Measurements from ENCODE around the gene PGRMC2. TPM values are rescaled to one million over a fixed set of nuclear protein-coding genes. Genes with fewer than 3 reads are reported as not detected.

Gene PGRMC2
- total and polyA plus RNA-seq, 2 of the 8 experiments (the other 6 are each of a cell fraction or from before 2014, with no cell fraction given), result 9.5 to 85.3 TPM

GRCh38 chr4:128315756-128316520 is 28.3 kb upstream of the PGRMC2 start:
- H3K79me2 ChIP-seq (ENCODE audit: control insufficient read depth in 1 of 2, insufficient read depth in 2 of 2, low read length in 2 of 2), result no peaks in the 10 kb centered on the region
- ChIA-PET POLR2A (ENCODE audit: partially characterized antibody) (no interaction called here), CTCF (ENCODE audit: partially characterized antibody) (interaction anchor here (0.6 kb wide), 1 partner anchor 25 kb away, joined by 3 read pairs; no protein-coding TSS in a partner anchor)
- H2BK20ac ChIP-seq (ENCODE audit: low read length), result no peak overlapping the region
- H3K4ac ChIP-seq (replicated peaks; ENCODE audit: insufficient read length, low read depth, low read length), result no peak overlapping the region
- H3K23me2 ChIP-seq (ENCODE audit: low read depth, low read length), result no peaks in the 10 kb centered on the region; the same call in 1 of the 2 replicates
- no peaks in the 10 kb centered on the region for H4K20me1 ChIP-seq (replicated peaks in 1 of 2; ENCODE audit: control insufficient read depth in 1 of 2, insufficient read depth in 2 of 2, low read length in 2 of 2)
- H3K14ac ChIP-seq (ENCODE audit: insufficient read length), result no peak overlapping the region
- no peak overlapping the region for H4K5ac ChIP-seq (ENCODE audit: insufficient read length, low read depth, low read length)
- no peaks in the 10 kb centered on the region for H3K79me1 ChIP-seq (ENCODE audit: low read depth, low read length)
- no peak overlapping the region for H4K91ac ChIP-seq (replicated peaks; ENCODE audit: insufficient read length, low read length)
- no peak for FAIRE-seq
- no peak overlapping the region for H2BK5ac ChIP-seq (ENCODE audit: low read depth, low read length)
- no peak for DNase-seq (ENCODE audit: low read depth in 1 of 2, low spot score in 2 of 2)
- H3K36me3 ChIP-seq (ENCODE audit: control insufficient read depth in 2 of 4, insufficient read depth in 4 of 4, low read length in 3 of 4), result no peaks in the 10 kb centered on the region; a peak in 1 of 8 replicates
- no peak overlapping the region for H2AFZ ChIP-seq (ENCODE audit: low read length)
- no peak overlapping the region for H2BK12ac ChIP-seq (ENCODE audit: low read depth, low read length)
- H3K23ac ChIP-seq (ENCODE audit: insufficient read length), result no peak overlapping the region
- H3K4me1 ChIP-seq (replicated peaks in 1 of 4; ENCODE audit: control insufficient read depth in 3 of 4, insufficient read depth in 4 of 4, low read length in 3 of 4), result 0 out of 7 replicates have a peak, but pooled peaks cover 0 to 3% (median 0%) of the 10 kb centered on the region in 4 experiments
- H2BK15ac ChIP-seq (ENCODE audit: low read length), result no peak overlapping the region
- no peaks in the 10 kb centered on the region for H3K9me3 ChIP-seq (ENCODE audit: insufficient read depth in 2 of 2, low read depth in 1 of 2, low read length in 1 of 2)
- no peak overlapping the region for H3K4me3 ChIP-seq (ENCODE audit: extremely low read depth in 1 of 4, insufficient read depth in 2 of 4, low read depth in 3 of 4, low read length in 4 of 4)
- no peak overlapping the region for H3K9ac ChIP-seq (replicated peaks in 1 of 4; ENCODE audit: extremely low read depth in 1 of 4, low read depth in 3 of 4, low read length in 3 of 4)
- H4K8ac ChIP-seq (ENCODE audit: extremely low read depth, insufficient read depth, low read length), result no peak overlapping the region
- no peak overlapping the region for H2AK5ac ChIP-seq (ENCODE audit: low read depth, low read length)
- H3K18ac ChIP-seq (ENCODE audit: extremely low read depth, low read length), result no peak overlapping the region
- H3K56ac ChIP-seq (replicated peaks; ENCODE audit: insufficient read length, low read depth, low read length), result no peak overlapping the region
- no peak overlapping the region for H2BK120ac ChIP-seq (replicated peaks; ENCODE audit: low read depth, low read length)
- H3K4me2 ChIP-seq (ENCODE audit: insufficient read depth in 1 of 2, low read depth in 2 of 2, low read length in 2 of 2), result no peak overlapping the region
- no peak overlapping the region for H3K27ac ChIP-seq (ENCODE audit: low read depth, low read length)
- no peaks in the 10 kb centered on the region for H3K27me3 ChIP-seq (replicated peaks in 1 of 4; ENCODE audit: control insufficient read depth in 3 of 4, extremely low read depth in 1 of 4, insufficient read depth in 3 of 4, low read length in 3 of 4)
- 94% methylated on average over 2 of the region's 2 CpGs; no CpG with 5 or more reads in 1 of the 2 experiments for WGBS, 2 experiments (ENCODE audit: extremely low coverage in 1 of 2, insufficient coverage in 1 of 2, insufficient read length in 1 of 2, insufficient replicate concordance in 2 of 2, low coverage in 1 of 2, low lambda C conversion rate in 2 of 2, missing lambda C conversion rate in 1 of 2)
- TF ChIP-seq ATF3 (IDR thresholded peaks at IDR 0.05; ENCODE audit: insufficient read depth, low read depth, low read length) (no peak), POU5F1 (IDR thresholded peaks at IDR 0.05; ENCODE audit: low read depth, low read length) (no peak), SIRT6 (IDR thresholded peaks at IDR 0.05; ENCODE audit: low read length) (no peak), YY1 (IDR thresholded peaks at IDR 0.05; ENCODE audit: low read depth, low read length) (no peak), GTF2F1 (IDR thresholded peaks at IDR 0.05; ENCODE audit: borderline replicate concordance, low read depth, low read length) (no peak), CTBP2 (IDR thresholded peaks at IDR 0.05; ENCODE audit: borderline replicate concordance, insufficient read depth, insufficient read length, low read length) (no peak), SP2 (IDR thresholded peaks at IDR 0.05; ENCODE audit: low read length) (no peak), SRF (IDR thresholded peaks at IDR 0.05; ENCODE audit: low read depth, low read length) (no peak), BCL11A (IDR thresholded peaks at IDR 0.05; ENCODE audit: low read depth in 2 of 2, low read length in 2 of 2) (no peak), POLR2AphosphoS5 (IDR thresholded peaks at IDR 0.05; ENCODE audit: low read depth, low read length) (no peak), KDM4A (IDR thresholded peaks at IDR 0.05; ENCODE audit: low read depth, low read length, severe bottlenecking) (no peak), RFX5 (IDR thresholded peaks at IDR 0.05; ENCODE audit: borderline replicate concordance, low read depth, low read length) (no peak), EP300 (IDR thresholded peaks at IDR 0.05; ENCODE audit: borderline replicate concordance in 1 of 2, low read depth in 2 of 2, low read length in 2 of 2) (no peak)
